ENCODE data around the gene KRT83.

The KRT83 gene

GRCh38 chr12:52320784-52321400, at the start of gene KRT83:
Gene KRT83, minus strand, starts transcription at chr12:52321398. Its CDS starts 63 bp downstream, at chr12:52321335.
- in situ Hi-C loops (cut with HindIII; ENCODE audit: low sequenced_read_pairs) = no loop called here

GRCh38 chr12:52369809-52370208, 48.6 kb upstream of the KRT83 start:
- in situ Hi-C loops (cut with HindIII; ENCODE audit: low sequenced_read_pairs) = loop anchor here (5.0 to 10.0 kb wide), 2 partner anchors 32 to 615 kb away; no protein-coding TSS in a partner anchor

- in situ Hi-C loops (cut with HindIII; ENCODE audit: low sequenced_read_pairs) = loop anchor here (5.0 kb wide), 1 partner anchor 33 kb away; no protein-coding TSS in a partner anchor
These were observed 48.0 kb upstream of the KRT83 start for GRCh38 chr12:52369211-52369610.

GRCh38 chr12:52368508-52368907, 47.3 kb upstream of the KRT83 start:
- in situ Hi-C loops (cut with HindIII; ENCODE audit: low sequenced_read_pairs) = loop anchor here (5.0 kb wide), 1 partner anchor 34 kb away; no protein-coding TSS in a partner anchor

- in situ Hi-C loops (cut with HindIII; ENCODE audit: low sequenced_read_pairs) = loop anchor here (5.0 kb wide), 1 partner anchor 34 kb away; no protein-coding TSS in a partner anchor
These were observed 46.7 kb upstream of the KRT83 start for GRCh38 chr12:52367876-52368275.

GRCh38 chr12:52366738-52367485, 45.7 kb upstream of the KRT83 start, which contains the start of gene KRT85:
Gene KRT85, minus strand, starts transcription at chr12:52367481. Its CDS starts 76 bp downstream, at chr12:52367405.
- in situ Hi-C loops (cut with HindIII; ENCODE audit: low sequenced_read_pairs) = loop anchor here (5.0 kb wide), 1 partner anchor 35 kb away; no protein-coding TSS in a partner anchor

- in situ Hi-C loops (cut with HindIII; ENCODE audit: low sequenced_read_pairs) = loop anchor here (5.0 kb wide), 1 partner anchor 37 kb away; no protein-coding TSS in a partner anchor
These were observed 43.8 kb upstream of the KRT83 start for GRCh38 chr12:52364901-52365489.

GRCh38 chr12:52364061-52364460, 42.9 kb upstream of the KRT83 start:
- in situ Hi-C loops (cut with HindIII; ENCODE audit: low sequenced_read_pairs) = no loop called here

GRCh38 chr12:52363111-52363679, 42.0 kb upstream of the KRT83 start:
- in situ Hi-C loops (cut with HindIII; ENCODE audit: low sequenced_read_pairs) = no loop called here

- in situ Hi-C loops (cut with HindIII; ENCODE audit: low sequenced_read_pairs) = no loop called here
These were observed 41.0 kb upstream of the KRT83 start for GRCh38 chr12:52362118-52362726.

- in situ Hi-C loops (cut with HindIII; ENCODE audit: low sequenced_read_pairs) = no loop called here
These were observed 40.4 kb upstream of the KRT83 start for GRCh38 chr12:52361553-52361952.

GRCh38 chr12:52360663-52361271, 39.6 kb upstream of the KRT83 start:
- in situ Hi-C loops (cut with HindIII; ENCODE audit: low sequenced_read_pairs) = no loop called here

- in situ Hi-C loops (cut with HindIII; ENCODE audit: low sequenced_read_pairs) = no loop called here
These were observed 39.0 kb upstream of the KRT83 start for GRCh38 chr12:52360106-52360662.

- in situ Hi-C loops (cut with HindIII; ENCODE audit: low sequenced_read_pairs) = no loop called here
These were observed 38.4 kb upstream of the KRT83 start for GRCh38 chr12:52359621-52360061.

- in situ Hi-C loops (cut with HindIII; ENCODE audit: low sequenced_read_pairs) = no loop called here
These were observed 37.6 kb upstream of the KRT83 start for GRCh38 chr12:52358575-52359350.

- in situ Hi-C loops (cut with HindIII; ENCODE audit: low sequenced_read_pairs) = no loop called here
These were observed 35.8 kb upstream of the KRT83 start for GRCh38 chr12:52356762-52357580.

- in situ Hi-C loops (cut with HindIII; ENCODE audit: low sequenced_read_pairs) = no loop called here
These were observed 35.0 kb upstream of the KRT83 start for GRCh38 chr12:52356031-52356761.

- in situ Hi-C loops (cut with HindIII; ENCODE audit: low sequenced_read_pairs) = no loop called here
These were observed 34.0 kb upstream of the KRT83 start for GRCh38 chr12:52355176-52355575.
